ENCODE measurements around the gene WDR49. TPM values are rescaled to one million over a fixed set of nuclear protein-coding genes. Genes with fewer than 3 reads are reported as not detected.
"Not testable (repeated sequence)": the region's sequence is repeated elsewhere in the genome, so short reads cannot be mapped to it uniquely, and the experiment has no call there.

WDR49 gene
- total RNA-seq, 1 donor from 2014 or later, result not detected

DNA sequence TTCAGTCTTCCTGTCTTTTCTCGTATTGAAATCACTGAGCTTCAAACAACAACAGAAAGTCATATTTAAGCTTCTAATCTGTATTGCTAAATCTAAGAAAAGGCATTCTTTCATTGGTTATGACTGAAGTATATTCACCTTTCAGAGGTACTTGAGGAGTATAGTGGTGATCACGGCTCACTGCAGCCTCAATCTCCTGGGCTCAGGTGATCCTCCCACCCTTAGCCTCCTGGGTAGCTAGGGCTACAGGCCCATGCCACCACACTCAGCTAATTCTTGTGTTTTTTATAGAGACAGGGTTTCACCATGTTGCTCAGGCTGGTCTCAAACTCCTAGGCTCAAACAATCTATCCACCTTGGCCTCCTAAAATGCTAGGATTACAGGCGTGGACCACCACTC is 38.7 kb downstream of the WDR49 start:
- no peak for DNase-seq (ENCODE audit: low read depth)

- not testable (repeated sequence) for DNase-seq (ENCODE audit: low read depth)
Measured at GRCh38 chr3:167614196-167614595, 39.5 kb downstream of the WDR49 start.

DNA sequence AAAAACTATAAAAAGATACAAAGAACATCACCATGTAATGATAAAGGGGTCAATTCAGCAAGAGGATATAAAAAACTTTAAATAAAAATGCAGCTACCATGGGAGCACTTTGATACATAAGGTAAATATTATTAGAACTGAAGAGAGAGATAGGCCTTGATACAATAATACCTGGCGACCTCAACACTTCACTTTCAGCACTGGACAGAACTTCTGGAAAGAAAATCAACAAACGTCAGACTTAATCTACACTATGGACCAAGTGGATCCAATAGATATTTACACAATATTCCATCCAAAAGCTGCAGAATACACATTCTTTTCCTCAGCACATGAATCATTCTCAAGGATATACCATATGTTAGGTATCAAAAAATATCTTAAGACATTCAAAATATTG is 42.0 kb downstream of the WDR49 start:
- DNase-seq (ENCODE audit: low read depth), result no peak

- DNase-seq (ENCODE audit: low read depth), result no peak
Measured at GRCh38 chr3:167609156-167609555, 44.6 kb downstream of the WDR49 start.

GRCh38 chr3:167606836-167607235 is 46.9 kb downstream of the WDR49 start:
- DNase-seq (ENCODE audit: low read depth), result no peak

- DNase-seq (ENCODE audit: low read depth), result no peak
Measured at GRCh38 chr3:167605871-167606270, 47.9 kb downstream of the WDR49 start.

DNA sequence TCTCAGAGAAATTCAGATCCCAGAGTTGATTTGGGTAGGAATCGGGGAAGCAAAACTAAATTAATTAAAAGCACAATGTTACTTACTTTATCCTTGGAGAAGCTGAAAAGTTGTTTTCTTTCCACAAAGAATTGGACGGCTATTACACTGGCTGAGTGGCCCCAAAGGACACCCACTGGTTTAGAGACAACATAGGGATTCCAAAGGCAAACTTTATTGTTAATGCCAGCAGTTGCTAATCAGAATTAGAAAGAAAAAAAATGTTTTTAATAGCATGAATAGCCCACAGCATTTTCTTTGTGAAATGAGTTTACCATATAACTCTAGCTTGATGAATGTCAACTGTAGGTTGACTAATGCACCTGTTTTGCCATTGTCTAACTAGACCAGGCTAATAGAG is 51.7 kb downstream of the WDR49 start:
- no peak for DNase-seq (ENCODE audit: low read depth)

GRCh38 chr3:167587651-167588050 is 66.1 kb downstream of the WDR49 start:
- no peak for DNase-seq (ENCODE audit: low read depth)

DNA sequence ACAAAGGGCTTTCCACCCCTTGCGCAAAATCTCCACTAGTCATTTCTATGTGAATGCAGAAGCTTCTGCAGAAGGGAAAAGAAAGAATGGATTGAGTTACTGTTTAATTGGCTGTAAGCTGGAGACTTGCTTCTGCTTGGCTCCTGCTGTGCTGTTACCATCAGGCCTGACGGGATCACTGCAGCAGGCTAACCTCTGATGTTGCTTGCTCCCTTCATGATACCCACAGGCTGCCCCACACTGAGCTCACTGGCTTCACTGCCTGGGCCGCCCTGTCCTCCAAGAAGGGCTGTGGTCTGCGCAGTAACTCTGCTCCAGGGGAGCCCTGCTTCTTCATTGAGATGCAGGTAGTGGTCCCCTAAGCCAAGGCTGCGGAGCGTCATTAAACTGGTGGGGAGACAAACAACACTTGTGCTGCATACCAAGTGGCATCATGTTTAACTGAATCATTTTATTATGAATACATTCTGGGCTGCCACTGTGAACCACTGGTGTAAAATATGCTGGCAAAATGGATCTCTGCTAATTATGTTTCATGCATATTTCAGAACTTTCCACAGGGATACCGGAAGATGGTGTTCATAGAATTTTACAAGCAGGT is 78.6 kb downstream of the WDR49 start:
- no peak for DNase-seq (ENCODE audit: low read depth)

DNA sequence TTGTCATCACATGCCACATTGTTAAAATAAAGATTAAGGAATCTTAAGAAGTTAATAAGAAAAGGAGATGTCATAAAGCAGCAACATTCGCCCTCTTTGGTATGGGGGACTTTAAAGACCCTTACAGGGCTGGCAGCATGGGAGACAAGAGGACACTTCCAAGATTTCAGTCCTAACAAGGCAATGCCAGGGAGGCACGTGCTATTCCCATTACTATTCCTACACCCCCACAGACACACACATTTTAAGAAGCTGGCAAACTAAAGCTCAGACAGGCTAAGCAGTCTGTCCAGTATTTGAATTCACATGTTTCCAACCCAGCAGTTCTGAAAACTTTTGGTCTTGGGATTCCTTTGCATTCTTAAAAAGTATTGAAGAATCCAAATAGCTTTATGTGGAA is 80.8 kb downstream of the WDR49 start:
- no peak for DNase-seq (ENCODE audit: low read depth)

DNA sequence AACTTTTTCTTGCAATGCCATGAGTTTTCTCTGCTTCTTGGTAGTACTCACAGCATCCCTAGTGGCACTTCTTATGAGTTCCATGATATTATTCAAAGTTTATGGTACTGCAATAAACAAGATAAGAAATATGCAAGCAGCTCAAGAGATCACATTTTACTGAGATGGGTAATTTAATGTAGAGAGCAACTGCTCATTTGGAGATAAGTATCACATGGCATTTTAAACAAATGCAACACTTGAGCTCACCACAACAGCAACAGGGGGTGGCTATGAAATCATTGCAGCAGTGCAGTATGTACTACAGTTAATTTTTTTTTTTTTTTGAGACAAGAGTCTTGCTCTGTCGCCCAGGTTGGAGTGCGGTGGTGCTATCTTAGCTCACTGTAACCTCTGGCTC is 85.1 kb downstream of the WDR49 start:
- no peak for DNase-seq (ENCODE audit: low read depth)

DNA sequence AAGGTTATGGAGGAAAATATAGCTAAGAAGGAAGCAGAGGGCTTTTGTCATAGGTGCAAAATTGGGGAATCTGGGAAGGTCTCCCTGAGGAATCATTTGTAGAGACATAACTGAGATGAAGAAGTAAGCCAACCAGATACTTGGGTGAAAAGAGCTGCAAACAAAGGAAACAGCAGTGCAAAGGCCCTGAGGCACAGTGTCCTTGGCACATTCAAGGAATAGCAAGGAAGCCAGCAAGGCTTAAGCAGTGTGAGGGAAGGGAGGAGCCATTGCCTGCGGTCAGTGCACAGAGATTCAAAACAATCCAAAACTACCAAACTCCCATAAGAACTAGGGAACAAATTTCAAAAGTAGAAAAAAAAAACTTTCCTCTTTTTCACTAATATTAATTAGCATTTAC is 88.3 kb downstream of the WDR49 start:
- DNase-seq (ENCODE audit: low read depth), result no peak

DNA sequence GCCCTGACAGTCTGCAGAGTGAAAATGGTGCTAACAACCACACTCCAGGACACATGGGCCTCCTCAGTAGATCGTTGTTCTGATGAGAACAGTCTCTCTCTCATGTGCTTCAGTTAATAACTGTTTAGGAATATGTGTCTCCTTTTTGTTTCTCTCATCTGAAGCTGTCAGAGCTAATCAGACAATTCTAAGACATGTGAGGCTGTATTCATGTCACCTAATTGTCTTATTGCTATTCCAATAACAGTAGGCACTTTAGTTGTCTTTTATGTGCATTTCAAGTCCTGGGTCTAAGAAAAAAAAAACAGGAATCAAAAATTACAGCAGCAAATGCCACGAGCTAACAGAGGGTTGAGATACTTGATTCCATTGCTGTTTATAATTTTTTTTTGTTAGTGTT is 89.1 kb downstream of the WDR49 start:
- DNase-seq (ENCODE audit: low read depth), result no peak

DNA sequence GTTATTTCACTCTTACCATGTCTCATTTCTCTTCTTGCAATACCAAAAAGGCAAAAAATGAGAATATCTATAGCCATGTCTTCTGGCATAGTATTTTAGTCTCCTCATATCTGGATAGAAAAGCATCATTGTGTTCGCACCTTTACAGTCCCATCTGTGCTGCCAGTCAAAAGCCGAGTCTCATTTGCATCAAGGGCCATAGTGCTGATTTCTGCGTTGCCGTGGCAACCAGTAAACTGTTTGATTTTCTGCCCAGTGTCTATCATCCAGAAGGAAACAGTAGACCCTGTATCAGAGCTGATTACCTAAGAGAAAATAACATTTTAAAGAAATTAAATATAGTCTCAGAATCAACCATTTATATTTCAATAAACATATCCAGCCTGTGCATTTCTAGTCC is 93.8 kb downstream of the WDR49 start:
- no peak for DNase-seq (ENCODE audit: low read depth)

GRCh38 chr3:167554898-167555297 is 98.8 kb downstream of the WDR49 start:
- no peak for DNase-seq (ENCODE audit: low read depth)

GRCh38 chr3:167538081-167538480 is 115.7 kb downstream of the WDR49 start:
- DNase-seq (ENCODE audit: low read depth), result no peak

DNA sequence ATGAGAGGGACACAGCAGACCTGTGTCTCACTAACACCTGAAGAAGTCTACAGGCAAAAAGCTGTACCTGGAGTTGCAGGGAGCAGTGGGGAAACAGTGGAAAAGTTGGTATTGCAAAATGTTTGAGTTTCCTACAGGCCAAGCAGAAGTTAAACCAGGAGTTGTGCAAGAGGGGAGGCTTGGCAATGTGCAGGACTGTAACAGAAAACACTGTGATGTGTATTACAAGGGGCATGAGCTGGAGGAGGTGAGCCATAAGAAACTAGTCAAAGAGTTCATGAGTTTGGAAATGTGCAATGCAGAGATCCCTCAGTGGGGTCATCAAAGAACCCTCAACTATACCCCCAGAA is 132.8 kb downstream of the WDR49 start:
- DNase-seq (ENCODE audit: low read depth), result no peak

DNA sequence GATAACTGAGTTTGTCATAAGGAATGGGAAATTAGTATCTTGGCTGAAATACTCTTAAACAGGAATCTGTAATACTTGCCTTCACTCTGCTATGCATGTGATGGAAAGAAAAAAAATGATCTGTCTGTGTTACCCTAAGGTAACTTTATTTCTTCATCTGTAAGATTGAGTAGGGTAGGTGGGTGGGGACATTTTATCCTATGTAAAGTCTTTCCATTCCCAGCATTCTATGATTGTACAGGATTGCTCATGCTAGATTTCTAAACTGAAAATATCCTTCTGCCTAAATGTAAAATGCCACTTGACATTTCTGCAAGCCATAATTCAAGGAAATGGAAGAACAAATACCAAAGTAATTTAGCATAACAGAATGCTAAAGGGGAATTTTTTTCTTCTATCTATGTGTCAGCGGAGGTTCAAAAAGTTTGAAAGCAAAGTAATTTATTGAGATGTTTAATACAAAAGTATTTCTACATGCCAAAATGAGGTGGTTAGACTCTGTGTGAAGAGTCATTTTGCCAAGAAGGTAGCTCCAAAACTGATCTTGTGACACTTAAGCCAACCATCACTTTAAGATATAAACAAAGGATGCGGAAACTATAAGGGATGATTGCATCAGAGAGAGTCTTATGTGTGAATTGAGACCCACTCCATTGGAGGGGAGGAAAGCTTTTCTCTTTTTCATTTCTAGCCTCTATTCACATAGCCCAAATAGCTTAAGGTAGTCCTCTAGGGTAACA is 133.3 kb downstream of the WDR49 start:
- no peak for DNase-seq (ENCODE audit: low read depth)

DNA sequence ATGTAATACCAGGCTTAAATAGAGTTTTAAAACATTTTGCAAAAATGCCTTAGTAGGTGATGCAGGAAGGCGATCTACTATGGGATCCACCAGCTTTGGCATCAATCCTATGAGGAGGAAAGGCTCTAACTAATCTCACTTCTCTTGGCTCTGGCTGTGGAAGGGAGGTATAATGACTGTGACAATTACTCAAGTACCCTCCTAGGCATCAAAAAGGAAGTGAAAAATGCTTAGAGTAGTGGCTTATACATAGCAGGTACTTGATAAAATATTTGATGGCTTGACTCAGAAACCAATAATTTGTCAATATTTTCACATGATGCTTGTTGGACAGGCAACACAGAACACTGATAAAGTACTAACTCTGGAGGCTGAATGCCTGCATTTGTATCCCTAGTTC is 145.8 kb downstream of the WDR49 start:
- no peak for DNase-seq (ENCODE audit: low read depth)

GRCh38 chr3:167502401-167502800 is 151.3 kb downstream of the WDR49 start:
- DNase-seq (ENCODE audit: low read depth), result no peak

DNA sequence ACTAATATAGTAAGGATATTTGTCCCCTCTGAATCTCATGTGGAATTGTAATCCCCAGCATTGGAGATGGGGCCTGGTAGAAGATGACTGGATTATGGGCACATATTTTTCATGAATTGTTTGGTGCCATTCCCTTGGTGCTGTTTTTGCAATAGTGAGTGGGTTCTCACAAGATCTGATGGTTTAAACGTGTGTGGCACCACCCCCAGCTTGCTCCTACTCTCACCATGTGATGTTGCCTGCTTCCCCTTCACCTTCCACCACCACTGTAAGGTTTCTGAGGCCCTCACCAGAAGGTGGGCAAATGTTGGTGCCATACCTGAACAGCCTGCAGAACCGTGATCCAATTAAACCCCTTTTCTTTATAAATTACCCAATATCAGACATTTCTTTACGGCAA is 151.8 kb downstream of the WDR49 start:
- DNase-seq (ENCODE audit: low read depth), result no peak

GRCh38 chr3:167497903-167498302 is 155.8 kb downstream of the WDR49 start:
- no peak for DNase-seq (ENCODE audit: low read depth)

DNA sequence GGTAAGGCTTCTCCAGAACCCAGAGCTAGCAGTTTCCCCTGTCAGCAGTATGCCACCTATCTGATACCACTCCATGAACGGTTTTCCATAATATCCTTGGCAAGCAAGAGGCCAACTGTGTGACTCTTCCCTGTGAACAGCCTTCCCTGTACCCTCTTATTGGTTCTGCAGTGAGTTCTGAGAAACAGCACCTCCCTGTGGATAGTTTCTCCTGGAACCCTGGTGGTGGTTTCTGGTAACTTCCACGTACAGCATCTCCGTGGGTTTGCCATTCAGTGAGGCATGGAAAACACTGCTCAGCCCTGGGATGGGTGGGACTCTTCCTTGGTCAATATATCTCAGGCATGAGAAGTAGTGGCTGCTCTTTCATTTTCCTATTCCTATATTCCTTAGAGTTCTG is 160.5 kb downstream of the WDR49 start:
- no peak for DNase-seq (ENCODE audit: low read depth)

Measured in myocyte (in vitro differentiated cells).